Measurements from ENCODE around the gene CNOT6.

The CNOT6 gene

GRCh38 chr5:180605554-180606214 is 111.5 kb downstream of the CNOT6 start:
- H3K4me3 ChIP-seq (ENCODE audit: low read depth, low read length): no peak overlapping the region
- TF ChIP-seq CTCF (IDR thresholded peaks at IDR 0.05; ENCODE audit: low read depth, low read length): peak; percentile 80

GRCh38 chr5:180606215-180606785 is 112.1 kb downstream of the CNOT6 start:
- H3K4me3 ChIP-seq (ENCODE audit: low read depth, low read length): no peak overlapping the region
- no peak for TF ChIP-seq CTCF (IDR thresholded peaks at IDR 0.05; ENCODE audit: low read depth, low read length)

GRCh38 chr5:180607861-180608571 is 113.8 kb downstream of the CNOT6 start:
- H3K4me3 ChIP-seq (ENCODE audit: low read depth, low read length): no peak overlapping the region
- TF ChIP-seq CTCF (IDR thresholded peaks at IDR 0.05; ENCODE audit: low read depth, low read length): no peak

GRCh38 chr5:180608572-180609310 is 114.6 kb downstream of the CNOT6 start:
- no peak for TF ChIP-seq CTCF (IDR thresholded peaks at IDR 0.05; ENCODE audit: low read depth, low read length)
- H3K4me3 ChIP-seq (ENCODE audit: low read depth, low read length): no peak overlapping the region

GRCh38 chr5:180609386-180609785 is 115.2 kb downstream of the CNOT6 start:
- no peak overlapping the region for H3K4me3 ChIP-seq (ENCODE audit: low read depth, low read length)
- TF ChIP-seq CTCF (IDR thresholded peaks at IDR 0.05; ENCODE audit: low read depth, low read length): no peak

GRCh38 chr5:180609817-180610550 is 115.8 kb downstream of the CNOT6 start:
- H3K4me3 ChIP-seq (ENCODE audit: low read depth, low read length): no peak overlapping the region
- no peak for TF ChIP-seq CTCF (IDR thresholded peaks at IDR 0.05; ENCODE audit: low read depth, low read length)

Data from WI38 (cell line).